GM10248 (cell line): Measurements from ENCODE around the gene ALDH5A1.
"Not testable (repeated sequence)": the region's sequence is repeated elsewhere in the genome, so short reads cannot be mapped to it uniquely, and the experiment has no call there.

ENCODE experiments used
- CTCF ChIA-PET: fragments of 300-600 bp; sonication (Branson Sonifier 250); formaldehyde crosslinking; extraction: SDS; loops from one replicate; lab custom pipeline; 2021; ENCODE audit warnings: antibody characterized with exemption; lab: Yijun Ruan, JAX
- POLR2A ChIA-PET: fragments of 350-650 bp; sonication (Branson Sonifier 250); formaldehyde crosslinking; extraction: SDS; loops from one replicate; lab custom pipeline; 2020; ENCODE audit warnings: antibody characterized with exemption; lab: Yijun Ruan, JAX
- DNase-seq: peaks from one replicate; pipeline ENCODE4 v3.0.0; 2012; ENCODE audit errors: extremely low spot score
- TF ChIP-seq, protein P1 (sequence below): IDR thresholded peaks from 2 replicates; pipeline ENCODE4 v1.5.1; 2012; ENCODE audit warnings: mild to moderate bottlenecking, low read depth; ENCODE audit errors: extremely low read depth, missing control alignments, control extremely low read depth

ALDH5A1 gene

DNA sequence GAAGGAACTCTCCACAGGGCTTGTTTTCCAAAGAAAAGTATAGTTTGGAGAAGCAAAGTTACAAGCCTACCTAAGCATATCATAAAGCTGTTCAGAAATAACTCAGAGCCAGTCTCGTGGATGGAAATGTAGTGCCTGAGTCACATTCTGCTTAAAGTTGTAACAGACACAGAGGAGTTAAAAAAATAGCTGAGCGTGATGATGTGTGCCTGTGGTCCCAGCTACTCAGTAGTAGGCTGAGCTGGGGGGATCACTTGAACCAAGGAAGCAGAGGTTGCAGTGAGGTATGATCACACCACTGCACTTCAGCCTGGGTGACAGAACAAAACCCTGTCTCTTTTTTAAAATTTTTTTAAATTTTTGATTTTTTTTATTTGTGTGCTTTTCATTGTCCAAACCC lies 6.6 kb downstream of the ALDH5A1 start:
- POLR2A ChIA-PET = no interaction called here
- TF ChIP-seq, protein P1, sequence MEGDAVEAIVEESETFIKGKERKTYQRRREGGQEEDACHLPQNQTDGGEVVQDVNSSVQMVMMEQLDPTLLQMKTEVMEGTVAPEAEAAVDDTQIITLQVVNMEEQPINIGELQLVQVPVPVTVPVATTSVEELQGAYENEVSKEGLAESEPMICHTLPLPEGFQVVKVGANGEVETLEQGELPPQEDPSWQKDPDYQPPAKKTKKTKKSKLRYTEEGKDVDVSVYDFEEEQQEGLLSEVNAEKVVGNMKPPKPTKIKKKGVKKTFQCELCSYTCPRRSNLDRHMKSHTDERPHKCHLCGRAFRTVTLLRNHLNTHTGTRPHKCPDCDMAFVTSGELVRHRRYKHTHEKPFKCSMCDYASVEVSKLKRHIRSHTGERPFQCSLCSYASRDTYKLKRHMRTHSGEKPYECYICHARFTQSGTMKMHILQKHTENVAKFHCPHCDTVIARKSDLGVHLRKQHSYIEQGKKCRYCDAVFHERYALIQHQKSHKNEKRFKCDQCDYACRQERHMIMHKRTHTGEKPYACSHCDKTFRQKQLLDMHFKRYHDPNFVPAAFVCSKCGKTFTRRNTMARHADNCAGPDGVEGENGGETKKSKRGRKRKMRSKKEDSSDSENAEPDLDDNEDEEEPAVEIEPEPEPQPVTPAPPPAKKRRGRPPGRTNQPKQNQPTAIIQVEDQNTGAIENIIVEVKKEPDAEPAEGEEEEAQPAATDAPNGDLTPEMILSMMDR = no peak
- no peak for DNase-seq
- CTCF ChIA-PET = interaction anchor here (0.7 to 1.7 kb wide), 5 partner anchors 10 to 83 kb away, joined by 3 to 4 read pairs (median 4); no protein-coding TSS in a partner anchor

DNA sequence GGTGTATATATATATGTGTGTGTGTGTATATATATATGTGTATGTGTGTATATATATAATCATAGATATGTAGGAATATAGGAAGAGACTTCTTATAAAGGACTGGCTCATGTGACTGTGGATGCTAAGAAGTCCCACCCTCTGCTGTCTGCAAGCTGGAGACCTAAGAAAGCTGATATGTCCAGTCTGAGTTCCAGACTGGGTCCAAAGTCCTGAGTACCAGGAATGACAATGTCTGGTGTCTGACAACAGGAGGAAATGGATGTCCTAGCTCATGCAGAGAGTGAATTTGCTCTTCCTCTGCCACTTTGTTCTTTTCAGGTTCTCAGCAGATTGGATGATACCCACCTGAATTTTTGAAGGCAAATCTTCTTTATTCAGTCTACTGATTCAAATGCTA lies 7.1 kb downstream of the ALDH5A1 start:
- ChIA-PET CTCF (interaction anchor here (0.9 to 1.7 kb wide), 5 partner anchors 10 to 19 kb away, joined by 3 to 4 read pairs (median 4); no protein-coding TSS in a partner anchor), POLR2A (no interaction called here)
- DNase-seq = no peak
- TF ChIP-seq, protein P1 = no peak

DNA sequence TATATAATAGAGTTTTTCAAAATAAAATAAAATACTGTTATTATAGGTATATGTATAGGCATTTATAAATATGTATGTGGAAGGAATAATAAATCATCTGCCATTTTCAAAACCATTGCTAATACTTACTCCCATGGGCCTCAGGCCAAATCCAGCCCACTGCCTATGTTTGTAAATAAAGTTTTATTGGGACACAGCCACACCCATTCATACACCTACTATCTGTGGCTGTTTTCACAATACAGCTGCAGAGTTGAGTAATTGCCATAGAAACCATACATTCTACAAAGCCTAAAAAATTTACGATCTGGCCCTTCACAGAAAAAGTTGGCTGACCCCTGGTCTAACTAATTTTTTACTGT lies 9.5 kb downstream of the ALDH5A1 start:
- ChIA-PET POLR2A (no interaction called here), CTCF (interaction anchor here (1.0 kb wide), 1 partner anchor 9 kb away, joined by 5 read pairs; no protein-coding TSS in a partner anchor)
- no peak for DNase-seq

DNA sequence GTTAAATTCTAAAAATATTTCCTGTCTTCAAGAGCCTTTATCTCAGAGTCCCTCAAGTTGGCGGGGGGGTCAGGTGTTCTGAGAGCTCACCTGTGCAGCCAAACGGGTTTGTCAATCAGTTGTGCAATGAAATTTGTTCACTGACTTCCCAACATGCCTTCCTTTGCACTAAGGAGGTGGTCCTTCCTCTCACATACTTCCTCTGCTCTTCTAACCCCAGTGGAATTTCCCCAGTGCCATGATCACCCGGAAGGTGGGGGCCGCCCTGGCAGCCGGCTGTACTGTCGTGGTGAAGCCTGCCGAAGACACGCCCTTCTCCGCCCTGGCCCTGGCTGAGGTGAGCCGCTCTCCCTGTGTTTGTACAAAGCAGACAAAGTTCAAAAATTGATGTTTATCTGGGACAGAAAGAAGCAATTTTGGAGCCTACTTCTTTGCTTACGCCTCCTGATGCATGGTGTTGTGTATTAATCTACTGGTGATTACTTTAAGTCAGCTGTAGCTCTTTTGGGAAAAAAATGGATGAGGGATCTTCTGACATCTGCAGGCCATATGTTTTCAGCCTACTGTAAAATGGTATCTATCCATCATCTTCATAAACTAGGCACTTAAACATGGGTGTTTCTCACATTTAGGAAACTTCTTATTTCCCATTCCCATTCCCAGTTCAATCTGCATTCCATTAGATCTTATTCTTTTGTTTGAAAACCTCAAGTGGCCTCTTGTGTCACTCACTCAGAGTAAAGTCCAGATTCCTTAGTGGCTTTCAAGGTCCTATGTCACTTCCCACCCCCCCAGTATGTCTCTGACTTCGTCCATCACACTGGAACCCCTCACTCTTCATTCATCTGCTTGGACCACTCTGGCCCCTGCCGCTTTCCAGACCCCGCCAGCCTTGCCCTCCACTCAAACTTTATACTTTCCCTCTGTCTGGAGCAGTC lies 10.1 kb downstream of the ALDH5A1 start:
- TF ChIP-seq, protein P1 = no peak
- CTCF ChIA-PET = interaction anchor here (1.0 kb wide), 1 partner anchor 9 kb away, joined by 5 read pairs; no protein-coding TSS in a partner anchor
- no peak for DNase-seq
- POLR2A ChIA-PET = no interaction called here

More for the DNA sequence above, 9.5 kb downstream of the ALDH5A1 start:
- TF ChIP-seq, protein P1 = no peak

DNA sequence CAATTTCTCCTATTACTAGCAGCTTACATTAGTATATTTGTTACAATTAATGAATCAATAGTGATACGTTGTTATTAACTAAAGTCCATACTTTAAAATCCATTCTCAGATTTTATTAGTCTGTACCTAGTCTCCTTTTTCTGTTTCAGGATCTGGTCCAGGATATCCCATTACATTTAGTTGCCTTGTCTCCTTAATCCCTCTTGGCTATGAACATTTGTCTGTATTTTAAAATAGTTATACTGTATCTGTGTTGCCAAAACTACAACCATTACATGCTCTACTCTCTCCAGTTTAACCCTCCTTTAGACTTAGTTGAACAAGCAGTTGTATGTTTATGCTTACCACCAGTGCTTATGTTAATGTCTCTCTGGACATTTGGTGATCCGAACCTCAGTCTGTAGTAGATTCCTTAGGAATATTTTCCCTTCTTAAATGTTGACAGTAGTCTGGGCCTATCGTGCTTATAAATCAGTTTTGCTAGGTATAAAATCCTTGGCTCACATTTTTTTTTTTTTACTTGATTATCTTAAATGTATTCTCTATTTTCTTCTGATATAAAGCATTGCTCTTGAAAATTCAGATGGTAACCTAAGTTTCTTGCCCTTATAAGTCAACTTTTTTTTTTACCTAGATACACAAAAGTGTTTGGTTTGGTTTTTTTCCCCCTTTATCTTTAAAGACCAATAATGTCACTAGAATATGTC lies 12.2 kb downstream of the ALDH5A1 start:
- ChIA-PET CTCF (interaction anchor here (1.1 to 1.2 kb wide), 2 partner anchors 12 to 14 kb away, joined by 4 to 5 read pairs; partner anchors contain the start of gene ALDH5A1), POLR2A (no interaction called here)
- no peak for DNase-seq
- TF ChIP-seq, protein P1 = no peak

DNA sequence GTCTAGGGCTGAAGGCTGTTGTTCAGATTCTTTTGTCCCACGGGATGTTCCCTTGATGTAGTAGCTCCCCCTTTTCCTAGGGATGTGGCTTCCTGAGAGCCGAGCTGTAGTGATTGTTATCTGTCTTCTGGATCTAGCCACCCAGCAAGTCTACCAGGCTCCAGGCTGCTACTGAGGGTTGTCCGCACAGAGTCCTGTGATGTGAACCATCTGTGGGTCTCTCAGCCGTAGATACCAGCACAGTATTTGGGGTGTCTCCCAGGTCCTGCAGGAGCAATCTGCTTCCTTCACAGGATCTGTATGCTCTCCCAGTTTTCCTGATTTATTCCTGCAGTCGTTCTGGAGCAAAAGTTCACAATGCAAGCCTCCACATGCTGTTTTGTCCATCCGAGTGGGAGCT lies 17.2 kb downstream of the ALDH5A1 start:
- POLR2A ChIA-PET, DNase-seq: not testable (repeated sequence)
- CTCF ChIA-PET = interaction anchor here (1.1 to 5.6 kb wide), 4 partner anchors 10 to 52 kb away, joined by 4 to 40 read pairs (median 15); partner anchors contain the start of gene ALDH5A1
